Measurements from ENCODE around the gene SMARCD2.
A peak's percentile ranks its signal among the peaks of the same experiment; 100 is the strongest.
"Not testable (repeated sequence)": the region's sequence is repeated elsewhere in the genome, so short reads cannot be mapped to it uniquely, and the experiment has no call there.

The SMARCD2 gene

GRCh38 chr17:63842540-63843386, at the start of gene SMARCD2:
TSS of gene SMARCD2 (minus strand) at chr17:63842685. CDS start at chr17:63842674, 11 bp downstream.
- peak; percentile 99 for DNase-seq

GRCh38 chr17:63889026-63889848, 46.8 kb upstream of the SMARCD2 start:
- DNase-seq: not testable (repeated sequence)

- not testable (repeated sequence) for DNase-seq
Observed at GRCh38 chr17:63885119-63885518, 42.6 kb upstream of the SMARCD2 start.

- not testable (repeated sequence) for DNase-seq
Observed at GRCh38 chr17:63882626-63883126, 40.2 kb upstream of the SMARCD2 start.

- DNase-seq: peak; percentile 54
Observed at GRCh38 chr17:63881935-63882601, 39.6 kb upstream of the SMARCD2 start, which contains the start of gene GH2. TSS of gene GH2 (minus strand) at chr17:63881944. CDS start at chr17:63881801, 143 bp downstream.

GRCh38 chr17:63881337-63881736, 38.9 kb upstream of the SMARCD2 start:
- DNase-seq: not testable (repeated sequence)

GRCh38 chr17:63880706-63881105, 38.2 kb upstream of the SMARCD2 start:
- no peak for DNase-seq

- DNase-seq: not testable (repeated sequence)
Observed at GRCh38 chr17:63878413-63878812, 35.9 kb upstream of the SMARCD2 start.

GRCh38 chr17:63874693-63875092, 32.2 kb upstream of the SMARCD2 start:
- not testable (repeated sequence) for DNase-seq

GRCh38 chr17:63874061-63874626, 31.7 kb upstream of the SMARCD2 start:
- not testable (repeated sequence) for DNase-seq

- DNase-seq: not testable (repeated sequence)
Observed at GRCh38 chr17:63873577-63873976, 31.1 kb upstream of the SMARCD2 start, which contains the start of gene CSH2. TSS of gene CSH2 (minus strand) at chr17:63873677. CDS start at chr17:63873614, 63 bp downstream.

- DNase-seq: not testable (repeated sequence)
Observed at GRCh38 chr17:63871646-63872365, 29.3 kb upstream of the SMARCD2 start.

- not testable (repeated sequence) for DNase-seq
Observed at GRCh38 chr17:63870292-63870665, 27.8 kb upstream of the SMARCD2 start.

- not testable (repeated sequence) for DNase-seq
Observed at GRCh38 chr17:63869491-63870291, 27.2 kb upstream of the SMARCD2 start.

GRCh38 chr17:63866625-63867024, 24.1 kb upstream of the SMARCD2 start:
- not testable (repeated sequence) for DNase-seq

- DNase-seq: no peak
Observed at GRCh38 chr17:63859257-63859656, 16.8 kb upstream of the SMARCD2 start.

GRCh38 chr17:63856425-63856824, 13.9 kb upstream of the SMARCD2 start:
- not testable (repeated sequence) for DNase-seq

- DNase-seq: no peak
Observed at GRCh38 chr17:63855185-63855584, 12.7 kb upstream of the SMARCD2 start.

- no peak for DNase-seq
Observed at GRCh38 chr17:63854709-63855108, 12.2 kb upstream of the SMARCD2 start.

GRCh38 chr17:63853260-63853659, 10.8 kb upstream of the SMARCD2 start:
- no peak for DNase-seq

GRCh38 chr17:63850401-63850800, 7.9 kb upstream of the SMARCD2 start:
- no peak for DNase-seq

Data from activated T-cell treated with anti-CD3 and anti-CD28 coated beads, Interleukin-2, amount 50 U/mL, for 1 hour (primary cell).